ENCODE measurements around the gene MPO. TPM values are rescaled to one million over a fixed set of nuclear protein-coding genes. Genes with fewer than 3 reads are reported as not detected.

The MPO gene
- total RNA-seq, 4 donors from 2014 or later = not detected

DNA sequence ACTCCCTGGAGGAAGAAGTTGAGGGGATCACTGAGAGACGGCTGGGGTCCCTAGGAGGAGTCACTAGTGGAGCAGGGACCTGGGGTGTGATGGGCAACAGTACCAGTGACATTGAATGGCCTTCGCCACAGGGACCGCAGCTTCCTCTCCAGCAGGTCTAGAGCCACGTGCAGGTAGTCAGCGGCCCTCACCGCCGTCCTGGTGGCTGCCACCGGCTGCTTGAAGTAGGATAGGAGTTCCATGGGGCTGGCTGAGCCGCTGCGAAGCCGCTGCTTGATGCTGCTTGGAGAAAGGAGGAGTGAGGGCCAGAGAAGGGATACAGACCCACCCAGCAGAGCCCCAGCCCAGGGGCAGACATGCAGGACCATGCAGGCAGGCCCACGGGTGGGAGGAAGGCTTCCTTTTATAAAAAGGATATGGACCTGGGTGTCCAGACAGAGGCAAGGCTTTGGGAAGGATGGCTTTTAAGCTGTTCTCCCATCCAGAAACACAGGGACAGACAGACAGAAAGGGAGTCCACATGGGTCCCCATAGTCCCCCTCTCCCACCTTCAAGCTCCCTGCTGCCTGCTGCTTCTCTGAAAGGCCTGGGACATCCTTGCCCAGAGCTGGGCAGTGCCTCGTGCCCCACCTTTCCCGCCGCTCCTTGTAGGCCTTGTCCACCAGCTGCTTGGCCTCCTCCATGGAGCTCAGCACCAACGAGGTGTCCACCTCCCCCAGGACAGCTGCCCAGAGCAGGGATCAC, 827 bp downstream of the MPO start:
- Histone ChIP-seq H3K27me3 (peaks cover 52% of the 10 kb centered on the region), H3K4me3 (no peak overlapping the region), H3K27ac (no peak overlapping the region), H3K9me3 (no peaks in the 10 kb centered on the region), H3K4me1 (peaks cover 9% of the 10 kb centered on the region), H3K36me3 (no peaks in the 10 kb centered on the region)
- TF ChIP-seq EP300 (IDR thresholded peaks at IDR 0.05) (no peak), POLR2AphosphoS5 (IDR thresholded peaks at IDR 0.05) (no peak), POLR2A (IDR thresholded peaks at IDR 0.05) (no peak)
- 80% methylated on average over 13 of the region's 16 CpGs for WGBS
- DNase-seq (ENCODE audit: low spot score in 2 of 2) = no peak

DNA sequence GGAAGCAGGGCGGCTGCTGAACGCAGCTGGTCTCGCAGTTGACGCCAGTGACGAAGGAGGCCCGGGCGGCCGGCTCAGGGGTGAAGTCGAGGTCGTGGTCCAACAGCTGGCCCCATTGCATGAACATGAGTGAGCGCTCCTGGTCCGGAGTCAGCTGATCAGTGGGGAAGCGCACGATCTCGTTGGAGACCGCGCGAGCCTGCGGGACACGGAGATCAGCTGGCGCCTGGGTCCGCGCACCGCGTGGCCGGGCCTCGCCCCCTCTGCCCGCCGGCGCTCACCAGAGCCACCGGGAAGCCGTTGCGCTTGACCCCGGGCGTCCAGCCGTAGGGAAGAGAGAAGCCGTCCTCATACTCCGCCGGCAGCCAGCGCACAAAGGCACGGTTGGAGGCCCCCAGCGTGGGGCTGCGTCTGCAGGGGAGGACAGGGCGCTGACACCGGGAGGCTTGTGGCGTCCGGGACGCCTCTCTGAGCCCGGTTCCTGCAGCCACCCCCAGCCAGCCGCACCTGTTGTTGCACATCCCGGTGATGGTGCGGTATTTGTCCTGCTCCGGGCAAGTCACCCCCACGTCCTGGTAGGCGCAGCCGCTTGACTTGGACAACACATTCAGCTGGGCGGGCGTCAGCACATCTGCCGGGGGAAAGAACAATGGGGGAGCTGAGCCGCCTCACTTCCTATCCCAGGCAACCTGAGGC, 1.6 kb downstream of the MPO start:
- peaks cover 9% of the 10 kb centered on the region for H3K4me1 ChIP-seq
- H3K36me3 ChIP-seq = no peaks in the 10 kb centered on the region
- H3K4me3 ChIP-seq = peak overlapping the region; percentile 19
- peaks cover 44% of the 10 kb centered on the region for H3K27me3 ChIP-seq
- WGBS = no CpG with 5 or more reads among the region's 60 CpGs
- no peak for DNase-seq (ENCODE audit: low spot score in 2 of 2)
- TF ChIP-seq POLR2A (IDR thresholded peaks at IDR 0.05) (no peak), POLR2AphosphoS5 (IDR thresholded peaks at IDR 0.05) (no peak), EP300 (IDR thresholded peaks at IDR 0.05) (no peak)
- TF ChIP-seq, protein P1, sequence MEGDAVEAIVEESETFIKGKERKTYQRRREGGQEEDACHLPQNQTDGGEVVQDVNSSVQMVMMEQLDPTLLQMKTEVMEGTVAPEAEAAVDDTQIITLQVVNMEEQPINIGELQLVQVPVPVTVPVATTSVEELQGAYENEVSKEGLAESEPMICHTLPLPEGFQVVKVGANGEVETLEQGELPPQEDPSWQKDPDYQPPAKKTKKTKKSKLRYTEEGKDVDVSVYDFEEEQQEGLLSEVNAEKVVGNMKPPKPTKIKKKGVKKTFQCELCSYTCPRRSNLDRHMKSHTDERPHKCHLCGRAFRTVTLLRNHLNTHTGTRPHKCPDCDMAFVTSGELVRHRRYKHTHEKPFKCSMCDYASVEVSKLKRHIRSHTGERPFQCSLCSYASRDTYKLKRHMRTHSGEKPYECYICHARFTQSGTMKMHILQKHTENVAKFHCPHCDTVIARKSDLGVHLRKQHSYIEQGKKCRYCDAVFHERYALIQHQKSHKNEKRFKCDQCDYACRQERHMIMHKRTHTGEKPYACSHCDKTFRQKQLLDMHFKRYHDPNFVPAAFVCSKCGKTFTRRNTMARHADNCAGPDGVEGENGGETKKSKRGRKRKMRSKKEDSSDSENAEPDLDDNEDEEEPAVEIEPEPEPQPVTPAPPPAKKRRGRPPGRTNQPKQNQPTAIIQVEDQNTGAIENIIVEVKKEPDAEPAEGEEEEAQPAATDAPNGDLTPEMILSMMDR (IDR thresholded peaks at IDR 0.05) = no peak
- H3K9me3 ChIP-seq = no peaks in the 10 kb centered on the region
- H3K27ac ChIP-seq = no peak overlapping the region

DNA sequence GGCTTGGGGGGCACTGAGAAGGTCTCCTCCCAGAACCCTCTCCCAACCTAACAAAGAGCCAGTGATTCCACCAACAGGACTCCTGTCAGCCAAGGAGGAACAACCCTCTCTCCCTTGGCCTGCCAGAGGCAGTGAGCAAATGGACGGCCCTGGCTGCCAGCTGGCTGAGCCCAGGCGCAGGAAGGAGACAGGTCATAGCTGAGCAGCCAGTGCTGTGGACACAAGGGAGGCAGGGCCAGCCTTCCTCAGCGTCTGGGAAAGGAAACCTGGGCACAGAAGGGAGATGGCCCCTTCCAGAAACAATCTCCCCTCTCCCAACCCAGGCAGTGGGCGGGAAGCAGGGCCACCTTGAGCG, 2.1 kb downstream of the MPO start:
- 20% methylated on average over 2 of the region's 5 CpGs for WGBS
- Histone ChIP-seq H3K36me3 (no peaks in the 10 kb centered on the region), H3K4me3 (peak overlapping the region; percentile 19), H3K27me3 (peaks cover 44% of the 10 kb centered on the region), H3K4me1 (peaks cover 9% of the 10 kb centered on the region), H3K9me3 (no peaks in the 10 kb centered on the region), H3K27ac (no peak overlapping the region)
- TF ChIP-seq, protein P1 (IDR thresholded peaks at IDR 0.05) = no peak
- TF ChIP-seq POLR2A (IDR thresholded peaks at IDR 0.05) (no peak), POLR2AphosphoS5 (IDR thresholded peaks at IDR 0.05) (no peak), EP300 (IDR thresholded peaks at IDR 0.05) (no peak)
- no peak for DNase-seq (ENCODE audit: low spot score in 2 of 2)

DNA sequence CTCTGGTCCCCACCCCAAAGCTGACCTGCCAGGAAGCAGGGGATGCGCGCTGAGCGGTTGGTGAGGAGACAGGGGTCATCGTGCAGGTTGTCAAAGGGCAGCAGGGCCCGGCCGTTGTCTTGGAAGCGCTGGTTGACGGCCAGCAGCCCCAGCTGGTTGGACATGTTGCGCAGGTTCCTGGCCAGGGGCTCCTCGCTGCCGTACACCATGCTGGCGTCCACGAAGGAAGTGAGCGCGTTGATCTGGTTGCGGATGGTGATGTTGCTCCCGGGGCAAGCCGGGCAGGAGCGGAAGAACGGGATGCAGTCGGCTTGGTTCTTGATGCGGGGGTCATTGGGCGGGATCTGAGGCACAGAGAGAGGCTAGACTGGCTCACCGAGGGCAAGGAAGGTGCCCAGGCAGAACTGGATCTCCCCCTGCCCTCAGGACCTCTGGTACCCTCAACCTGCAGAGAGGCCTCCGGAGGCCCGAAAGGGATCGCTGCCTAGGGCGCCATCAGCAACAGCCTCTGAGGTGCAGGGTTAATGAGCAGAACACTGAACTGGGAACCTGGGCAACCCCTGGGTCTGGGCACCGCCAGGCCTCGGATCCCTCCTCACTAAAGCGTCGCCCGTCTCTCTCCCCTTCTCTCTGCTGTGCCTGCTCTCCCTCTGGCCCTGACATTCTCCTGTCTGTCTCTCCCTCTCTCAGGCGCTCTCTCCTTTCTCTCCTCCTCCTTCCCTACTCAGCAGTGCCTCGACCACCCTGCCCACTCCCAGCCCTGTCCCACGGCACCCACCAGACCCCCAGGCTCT, 2.7 kb downstream of the MPO start:
- TF ChIP-seq EP300 (IDR thresholded peaks at IDR 0.05) (no peak), POLR2AphosphoS5 (IDR thresholded peaks at IDR 0.05) (no peak), POLR2A (IDR thresholded peaks at IDR 0.05) (no peak)
- TF ChIP-seq, protein P1 (IDR thresholded peaks at IDR 0.05) = no peak
- 82% methylated on average over 33 of the region's 36 CpGs for WGBS
- Histone ChIP-seq H3K27ac (no peak overlapping the region), H3K9me3 (no peaks in the 10 kb centered on the region), H3K27me3 (peaks cover 44% of the 10 kb centered on the region), H3K4me1 (peaks cover 9% of the 10 kb centered on the region), H3K4me3 (no peak overlapping the region), H3K36me3 (no peaks in the 10 kb centered on the region)
- no peak for DNase-seq (ENCODE audit: low spot score in 2 of 2)

DNA sequence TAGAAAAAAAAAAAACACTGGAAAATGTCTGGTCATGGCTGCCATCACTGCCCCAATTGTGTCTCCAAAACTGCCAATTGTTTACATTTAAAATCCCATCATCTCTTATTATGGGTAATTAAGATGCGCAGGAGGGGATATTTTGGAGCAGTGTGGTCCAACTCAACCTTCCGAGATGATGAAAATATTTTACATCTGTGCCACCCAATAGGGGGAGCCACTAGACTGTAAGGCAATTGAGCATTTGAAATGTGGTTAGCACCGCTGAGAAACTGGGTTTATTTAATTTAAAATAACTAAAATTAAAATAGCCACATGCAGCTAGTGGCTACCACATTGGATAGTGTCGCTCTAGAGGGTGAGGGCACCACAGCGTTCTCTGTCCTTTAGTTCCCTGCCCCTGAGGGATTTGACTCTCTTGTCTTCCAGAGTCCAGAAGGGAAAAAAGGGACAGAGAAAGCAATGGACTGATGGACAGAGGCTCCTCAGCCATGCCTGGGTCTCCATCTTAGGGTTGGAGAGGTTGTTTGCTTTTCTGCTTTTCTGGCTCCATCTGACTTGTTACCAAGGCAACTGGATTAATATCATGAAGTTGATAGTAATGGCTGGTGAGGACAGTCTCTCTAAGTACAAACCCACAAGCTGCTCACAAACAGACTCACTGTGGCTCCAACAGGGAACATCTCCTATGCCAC, 3.5 kb downstream of the MPO start:
- Histone ChIP-seq H3K4me1 (peaks cover 9% of the 10 kb centered on the region), H3K9me3 (no peaks in the 10 kb centered on the region), H3K27ac (no peak overlapping the region), H3K27me3 (peaks cover 44% of the 10 kb centered on the region), H3K36me3 (no peaks in the 10 kb centered on the region), H3K4me3 (no peak overlapping the region)
- WGBS = 56% methylated on average over 5 of the region's 5 CpGs
- DNase-seq (ENCODE audit: low spot score in 2 of 2) = no peak
- TF ChIP-seq, protein P1 (IDR thresholded peaks at IDR 0.05) = peak in 1 of 2 donors; percentile 21
- TF ChIP-seq POLR2AphosphoS5 (IDR thresholded peaks at IDR 0.05) = no peak
